NCI-H2081 (cell line): ENCODE data around the gene DHX32.
"Not testable (repeated sequence)": the region's sequence is repeated elsewhere in the genome, so short reads cannot be mapped to it uniquely, and the experiment has no call there.

Experiments
- DNase-seq, 2 experiments: peaks; one replicate each; lab custom pipeline; 2025; lab: John Stamatoyannopoulos, UW

DHX32 gene

DNA sequence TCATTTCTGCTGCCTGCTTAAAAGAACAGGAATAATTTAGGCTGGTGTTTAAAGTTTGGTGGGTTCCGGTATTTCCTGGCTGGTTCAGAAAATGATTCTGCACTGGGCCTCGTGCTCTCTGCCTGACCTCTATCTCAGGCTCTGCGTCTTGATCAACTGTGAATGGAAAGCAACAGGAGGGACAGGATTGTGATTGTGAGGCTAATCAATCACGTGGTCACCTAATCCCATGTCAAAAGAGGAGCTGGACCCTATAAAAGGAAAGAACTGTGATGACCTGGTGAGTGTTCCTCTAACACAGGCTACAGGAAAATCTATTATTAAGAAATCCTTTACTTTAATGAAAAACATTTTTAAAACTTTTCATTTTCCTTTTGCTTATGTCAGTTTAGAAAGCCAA, at the start of gene DHX32:
TSS of gene DHX32 (minus strand) at position 101 of the 400 bp plus-strand sequence. CDS start 468 bp downstream, outside the sequence.
- DNase-seq: no peak

- DNase-seq: no peak
Observed at GRCh38 chr10:125929618-125930017, 48.5 kb upstream of the DHX32 start.

- no peak for DNase-seq
Observed at GRCh38 chr10:125928928-125929585, 48.0 kb upstream of the DHX32 start.

GRCh38 chr10:125927265-125927664, 46.2 kb upstream of the DHX32 start:
- not testable (repeated sequence) for DNase-seq

DNA sequence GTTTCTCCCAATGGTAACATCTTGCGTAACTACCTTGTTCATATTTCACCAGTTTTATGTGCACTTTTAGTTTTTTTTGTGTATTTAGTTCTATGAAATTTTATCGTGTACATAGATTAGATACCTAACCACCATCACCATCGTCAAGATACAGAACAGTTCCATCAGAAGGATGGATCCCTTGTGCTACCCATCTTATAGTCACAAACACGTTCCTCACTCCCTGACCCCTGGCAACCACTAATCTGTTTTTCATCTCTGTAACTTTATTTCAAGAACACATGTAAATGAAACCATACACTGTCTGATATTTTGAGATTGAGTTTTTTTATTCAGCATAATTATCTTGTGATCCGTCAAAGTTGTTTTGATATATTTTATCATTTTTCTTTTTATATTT, 45.2 kb upstream of the DHX32 start:
- no peak for DNase-seq

DNA sequence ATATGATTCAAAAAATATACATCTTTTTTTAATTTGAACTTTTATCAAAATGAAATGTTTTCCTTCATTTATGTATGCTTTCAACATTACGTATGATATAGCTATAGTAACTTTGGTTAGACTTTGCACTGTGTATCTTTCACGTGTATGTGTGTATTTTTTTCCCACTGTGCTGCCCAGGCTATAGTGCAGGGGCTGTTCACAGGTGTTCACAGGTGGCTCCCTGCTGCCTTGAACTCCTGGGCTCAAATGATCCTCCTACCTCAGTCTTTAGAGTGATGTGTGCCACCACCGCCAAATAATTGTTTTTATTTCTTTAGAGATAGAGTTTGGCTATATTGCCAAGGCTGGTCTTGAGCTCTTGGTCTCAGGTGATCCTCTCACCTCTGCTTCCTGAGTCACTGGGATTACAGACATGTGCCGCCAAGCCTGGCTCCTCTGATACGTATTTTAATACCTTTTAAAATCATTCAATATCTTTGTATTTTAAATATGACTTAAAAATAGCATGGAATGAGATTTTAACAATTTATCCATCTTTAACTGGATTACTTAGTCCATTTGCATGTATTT, 44.3 kb upstream of the DHX32 start:
- no peak for DNase-seq

- not testable (repeated sequence) for DNase-seq
Observed at GRCh38 chr10:125921643-125922306, 40.7 kb upstream of the DHX32 start.

- DNase-seq: not testable (repeated sequence)
Observed at GRCh38 chr10:125917704-125918361, 36.7 kb upstream of the DHX32 start.

GRCh38 chr10:125916977-125917376, 35.9 kb upstream of the DHX32 start:
- no peak for DNase-seq

DNA sequence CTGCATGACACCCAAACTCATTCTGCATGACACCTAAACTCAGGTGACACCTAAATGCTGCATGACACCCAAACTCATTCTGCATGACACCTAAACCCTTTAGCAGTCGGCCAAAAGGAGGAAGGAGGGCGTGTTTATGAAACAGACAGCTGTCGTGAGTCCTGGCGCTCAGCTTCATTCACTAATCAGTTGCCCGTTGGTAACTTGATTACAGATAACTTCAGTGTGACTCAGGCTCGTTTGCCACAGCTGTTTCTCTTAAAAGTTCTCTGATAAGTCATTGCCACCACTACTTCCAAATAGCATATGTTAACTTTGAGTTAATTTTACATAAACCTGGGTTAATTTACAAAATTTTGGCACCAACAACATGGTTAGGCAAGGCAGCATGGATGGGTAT, 32.2 kb upstream of the DHX32 start:
- not testable (repeated sequence) for DNase-seq

DNA sequence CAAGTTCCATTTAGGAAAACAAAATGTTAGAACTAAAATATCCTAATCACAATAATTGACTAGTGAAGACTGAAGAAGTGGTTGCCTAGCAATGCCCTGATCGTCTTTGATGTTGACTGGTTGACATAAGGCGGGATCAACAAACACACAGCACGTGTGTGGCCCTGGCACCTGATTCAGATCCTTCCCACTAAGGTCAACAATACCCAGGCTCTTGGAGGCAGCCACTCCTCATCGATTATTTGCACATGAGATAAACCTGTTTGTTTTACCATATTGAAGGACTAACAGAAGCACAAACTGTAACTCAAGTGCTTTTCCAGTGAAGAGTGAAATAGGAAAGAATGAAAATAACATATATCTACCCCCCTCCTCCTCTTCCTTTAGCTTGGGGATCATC, 30.9 kb upstream of the DHX32 start:
- DNase-seq: no peak

- no peak for DNase-seq
Observed at GRCh38 chr10:125911145-125911544, 30.1 kb upstream of the DHX32 start.

DNA sequence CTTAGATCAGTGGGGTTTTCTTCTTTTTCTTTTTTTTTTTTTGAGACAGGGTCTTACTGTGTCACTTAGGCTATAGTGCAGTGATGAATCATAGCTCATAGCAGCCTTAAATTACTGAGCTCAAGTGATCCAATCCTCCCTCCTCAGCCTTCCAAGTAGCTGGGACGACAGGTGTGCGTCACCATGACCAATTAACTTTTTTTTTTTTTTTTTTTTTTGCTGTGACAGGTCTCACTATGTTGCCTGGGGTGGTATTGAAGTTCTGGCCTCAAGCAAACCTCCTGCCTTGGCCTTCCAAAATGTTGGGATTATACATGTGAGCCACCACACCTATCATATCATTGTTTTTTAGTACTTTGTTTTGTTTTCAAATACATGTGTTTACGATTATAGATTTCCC, 28.4 kb upstream of the DHX32 start:
- DNase-seq: not testable (repeated sequence)

GRCh38 chr10:125908813-125909212, 27.7 kb upstream of the DHX32 start:
- DNase-seq: not testable (repeated sequence)

DNA sequence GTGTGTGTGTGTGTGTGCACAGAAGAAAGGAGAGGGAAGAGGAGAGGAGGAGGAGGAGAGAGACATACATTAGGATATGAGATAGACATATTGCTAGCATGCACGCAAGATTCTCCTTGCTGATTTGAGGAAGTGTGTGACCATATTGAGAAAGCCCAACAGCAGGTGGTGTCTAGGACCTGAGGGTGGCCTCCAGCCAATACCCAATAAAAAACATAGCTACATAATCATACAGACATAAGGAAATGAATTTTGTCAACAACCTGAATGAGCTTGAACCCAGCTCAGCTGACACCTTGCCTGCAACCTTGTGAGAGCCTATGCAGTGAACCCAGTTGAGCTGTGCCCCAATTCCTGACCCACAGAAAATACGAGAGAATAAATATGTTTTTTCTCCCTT, 26.5 kb upstream of the DHX32 start:
- DNase-seq: not testable (repeated sequence)

DNA sequence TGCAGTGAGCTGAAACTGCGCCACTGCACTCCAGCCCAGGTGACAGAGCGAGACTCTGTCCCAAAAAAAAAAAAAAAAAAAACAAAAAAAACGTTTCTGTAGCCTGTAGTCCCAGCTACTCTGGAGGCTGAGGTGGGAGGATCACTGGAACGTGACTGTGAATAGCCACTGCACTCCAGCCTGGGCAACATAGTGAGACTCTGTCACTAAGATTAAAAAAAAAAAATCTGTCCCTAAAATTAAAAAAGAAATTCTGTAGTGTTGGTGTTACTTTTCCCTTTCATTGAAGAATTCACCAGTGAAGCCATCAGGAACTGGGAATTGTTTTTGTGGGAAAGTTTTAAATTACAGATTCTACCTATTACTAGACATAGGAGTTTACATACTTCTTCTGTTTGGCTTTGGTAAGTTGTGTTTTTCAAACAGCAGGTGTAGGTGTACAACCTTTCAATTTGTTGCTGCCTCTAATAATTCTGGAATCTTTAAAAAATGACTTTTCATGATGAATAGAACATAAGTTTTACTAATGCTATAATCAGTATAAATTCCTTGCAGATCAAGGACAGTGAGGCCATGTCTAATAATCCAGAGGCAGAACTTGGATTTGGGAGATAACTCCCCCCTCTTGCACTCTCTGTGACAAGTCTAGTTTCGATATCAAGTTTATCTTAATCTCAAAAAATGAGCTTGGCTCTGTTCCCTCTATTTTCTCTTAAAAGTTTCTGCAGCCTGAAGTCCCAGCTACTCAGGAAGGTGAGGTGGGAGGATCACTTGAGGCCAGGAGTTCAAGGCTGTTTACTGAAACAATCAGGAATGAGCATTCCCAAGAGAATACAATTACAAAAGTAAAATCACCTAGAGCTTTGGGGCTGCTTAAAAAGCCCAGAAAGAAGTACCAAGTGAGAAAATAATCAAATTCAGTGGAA, 24.2 kb upstream of the DHX32 start:
- DNase-seq: not testable (repeated sequence)

GRCh38 chr10:125903135-125903640, 22.1 kb upstream of the DHX32 start:
- not testable (repeated sequence) for DNase-seq

- DNase-seq: not testable (repeated sequence)
Observed at GRCh38 chr10:125900963-125901362, 19.9 kb upstream of the DHX32 start.

- DNase-seq: not testable (repeated sequence)
Observed at GRCh38 chr10:125897317-125897716, 16.2 kb upstream of the DHX32 start.

DNA sequence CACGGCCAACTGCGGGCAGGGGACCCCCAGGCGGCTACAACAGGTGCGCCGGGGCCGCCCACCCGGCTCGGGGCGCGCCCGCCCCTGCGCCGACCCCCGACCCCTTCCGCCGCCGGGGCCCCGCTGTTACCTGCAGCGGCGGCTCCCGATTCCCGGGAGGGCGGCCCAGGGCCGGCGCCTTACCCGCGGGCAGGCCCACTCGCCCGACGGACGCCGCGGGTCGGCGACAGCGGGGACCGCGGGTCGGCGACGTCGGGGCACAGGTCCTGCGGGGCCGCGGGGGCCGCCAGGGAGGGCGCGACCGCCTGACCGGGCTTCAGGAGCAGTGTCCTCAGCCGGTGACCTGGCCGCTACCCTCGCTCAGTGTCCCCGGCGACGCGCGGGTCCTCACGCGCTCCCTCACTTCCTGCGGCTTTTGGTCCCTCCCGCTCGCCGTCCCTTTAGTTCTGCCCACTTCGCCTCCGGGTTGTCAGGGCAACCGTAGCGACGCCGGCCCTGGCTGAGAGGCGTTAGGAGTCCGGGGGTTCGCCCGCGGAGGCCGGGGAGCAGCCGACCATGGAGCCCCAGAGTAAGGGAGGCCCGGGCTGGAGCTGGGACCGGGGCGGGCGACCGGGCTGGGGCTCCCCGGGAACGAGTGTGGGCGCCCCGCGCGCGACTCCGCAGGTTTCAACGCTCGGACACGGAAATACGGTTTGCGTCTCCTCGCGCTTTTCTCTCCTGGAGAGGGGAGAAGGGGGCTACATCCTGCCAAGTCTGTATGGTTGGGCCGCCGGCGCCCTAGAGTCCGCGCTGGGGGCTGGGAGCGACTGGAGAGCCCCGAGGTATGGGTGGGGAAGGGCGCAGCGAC, 15.2 kb upstream of the DHX32 start, which contains the start of gene FANK1:
TSS of gene FANK1 (plus strand) at position 477 of the 847 bp plus-strand sequence. CDS start at position 556, 79 bp downstream.
- DNase-seq: peak; percentile 39 to 74
